ENCODE measurements around the gene UBTD2. TPM values are rescaled to one million over a fixed set of nuclear protein-coding genes. Genes with fewer than 3 reads are reported as not detected.

The UBTD2 gene
- total and polyA plus RNA-seq, 10 of the 15 experiments (the other 5 are each of a cell fraction or from before 2014, with no cell fraction given) = 7.7 to 30.5 (median 19.4) TPM

DNA sequence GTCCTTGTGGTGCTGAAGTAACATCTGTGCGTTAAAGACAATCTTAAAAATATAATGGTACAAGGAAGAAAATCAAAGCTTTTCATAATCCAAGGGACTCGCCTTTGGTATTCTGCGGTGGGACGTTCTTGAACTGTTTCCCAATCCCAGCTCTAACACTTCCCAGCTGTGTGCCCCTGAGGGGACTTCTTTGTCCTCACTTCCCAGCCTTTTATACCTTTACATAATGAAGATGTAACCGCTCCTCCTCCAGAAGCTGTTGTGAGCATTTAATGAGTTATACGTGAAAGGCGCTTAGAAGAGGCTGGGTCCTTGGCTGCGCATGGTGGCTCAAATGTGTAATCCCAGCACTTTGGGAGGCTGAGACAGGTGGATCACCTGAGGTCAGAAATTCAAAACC is 112.4 kb downstream of the UBTD2 start (continued):
- TF ChIP-seq, protein P1, sequence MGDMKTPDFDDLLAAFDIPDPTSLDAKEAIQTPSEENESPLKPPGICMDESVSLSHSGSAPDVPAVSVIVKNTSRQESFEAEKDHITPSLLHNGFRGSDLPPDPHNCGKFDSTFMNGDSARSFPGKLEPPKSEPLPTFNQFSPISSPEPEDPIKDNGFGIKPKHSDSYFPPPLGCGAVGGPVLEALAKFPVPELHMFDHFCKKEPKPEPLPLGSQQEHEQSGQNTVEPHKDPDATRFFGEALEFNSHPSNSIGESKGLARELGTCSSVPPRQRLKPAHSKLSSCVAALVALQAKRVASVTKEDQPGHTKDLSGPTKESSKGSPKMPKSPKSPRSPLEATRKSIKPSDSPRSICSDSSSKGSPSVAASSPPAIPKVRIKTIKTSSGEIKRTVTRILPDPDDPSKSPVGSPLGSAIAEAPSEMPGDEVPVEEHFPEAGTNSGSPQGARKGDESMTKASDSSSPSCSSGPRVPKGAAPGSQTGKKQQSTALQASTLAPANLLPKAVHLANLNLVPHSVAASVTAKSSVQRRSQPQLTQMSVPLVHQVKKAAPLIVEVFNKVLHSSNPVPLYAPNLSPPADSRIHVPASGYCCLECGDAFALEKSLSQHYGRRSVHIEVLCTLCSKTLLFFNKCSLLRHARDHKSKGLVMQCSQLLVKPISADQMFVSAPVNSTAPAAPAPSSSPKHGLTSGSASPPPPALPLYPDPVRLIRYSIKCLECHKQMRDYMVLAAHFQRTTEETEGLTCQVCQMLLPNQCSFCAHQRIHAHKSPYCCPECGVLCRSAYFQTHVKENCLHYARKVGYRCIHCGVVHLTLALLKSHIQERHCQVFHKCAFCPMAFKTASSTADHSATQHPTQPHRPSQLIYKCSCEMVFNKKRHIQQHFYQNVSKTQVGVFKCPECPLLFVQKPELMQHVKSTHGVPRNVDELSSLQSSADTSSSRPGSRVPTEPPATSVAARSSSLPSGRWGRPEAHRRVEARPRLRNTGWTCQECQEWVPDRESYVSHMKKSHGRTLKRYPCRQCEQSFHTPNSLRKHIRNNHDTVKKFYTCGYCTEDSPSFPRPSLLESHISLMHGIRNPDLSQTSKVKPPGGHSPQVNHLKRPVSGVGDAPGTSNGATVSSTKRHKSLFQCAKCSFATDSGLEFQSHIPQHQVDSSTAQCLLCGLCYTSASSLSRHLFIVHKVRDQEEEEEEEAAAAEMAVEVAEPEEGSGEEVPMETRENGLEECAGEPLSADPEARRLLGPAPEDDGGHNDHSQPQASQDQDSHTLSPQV (IDR thresholded peaks at IDR 0.05) = no peak
- TF ChIP-seq BHLHE40 (IDR thresholded peaks at IDR 0.05; ENCODE audit: borderline replicate concordance in 1 of 2, low read depth in 2 of 2, low read length in 1 of 2) (no peak), POLR2A (IDR thresholded peaks at IDR 0.05; ENCODE audit: low read depth, low read length) (no peak), EED (IDR thresholded peaks at IDR 0.05; ENCODE audit: low read depth) (no peak)

DNA sequence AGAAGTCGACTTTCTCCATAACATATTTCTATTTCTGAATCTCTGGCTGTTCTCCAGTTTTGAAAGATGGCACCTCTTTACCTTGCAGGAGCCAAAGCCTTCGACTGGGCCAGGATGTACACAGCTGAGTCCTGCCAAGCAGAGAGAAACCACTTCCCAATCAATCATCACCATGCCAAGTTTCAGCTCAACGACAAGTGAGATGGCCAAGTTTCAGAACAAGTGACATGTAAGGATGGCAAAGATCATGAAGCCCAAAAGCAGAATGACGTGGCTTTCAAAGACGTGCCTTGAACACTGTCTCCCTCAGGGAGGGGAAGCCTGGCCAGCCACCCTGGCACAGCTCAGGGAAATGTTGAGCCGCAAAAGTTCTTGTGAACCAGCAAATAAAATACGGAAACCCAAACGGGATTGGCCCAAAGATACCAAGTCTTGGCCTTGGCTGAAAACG is 113.3 kb downstream of the UBTD2 start:
- ChIA-PET CTCF (interaction anchor here (0.6 kb wide), 1 partner anchor 100 kb away, joined by 3 read pairs; no protein-coding TSS in a partner anchor), RAD21 (ENCODE audit: unreplicated experiment) (interaction anchor here (9.9 kb wide), 1 partner anchor 16 kb away, joined by 158 read pairs; the partner anchor contains the start of gene STK10), SMC1A (ENCODE audit: uncharacterized antibody, unreplicated experiment) (interaction anchor here (0.7 to 1.9 kb wide), 3 partner anchors 16 to 19 kb away, joined by 3 to 6 read pairs (median 5); no protein-coding TSS in a partner anchor), POLR2A (interaction anchor here (0.6 to 1.5 kb wide), 2 partner anchors 8 to 99 kb away, joined by 3 to 5 read pairs; no protein-coding TSS in a partner anchor)
- Histone ChIP-seq H4K20me1 (ENCODE audit: control insufficient read depth, insufficient read depth) (peaks cover 11% of the 10 kb centered on the region), H3K4me1 (ENCODE audit: control insufficient read depth, insufficient read depth, low read length) (peaks cover 41% of the 10 kb centered on the region), H3K9me3 (replicated peaks; ENCODE audit: control insufficient read depth, insufficient read depth, low read length) (no peaks in the 10 kb centered on the region; the same call in 2 of the 3 replicates), H3K4me2 (ENCODE audit: control insufficient read depth, insufficient read depth) (no peak overlapping the region), H3K79me2 (ENCODE audit: control insufficient read depth, insufficient read depth, low read length) (peaks cover 91% of the 10 kb centered on the region), H2AFZ (ENCODE audit: control insufficient read depth, low read depth, low read length) (no peak overlapping the region), H3K27me3 (replicated peaks in 1 of 2; ENCODE audit: control insufficient read depth in 2 of 2, insufficient read depth in 2 of 2, low read length in 1 of 2) (no peaks in the 10 kb centered on the region), H3K4me3 (no peak overlapping the region), H3K27ac (ENCODE audit: control insufficient read depth, insufficient read depth) (no peak overlapping the region), H3K9ac (ENCODE audit: control insufficient read depth, insufficient read depth, low read length) (no peak overlapping the region), H3K36me3 (ENCODE audit: control insufficient read depth in 2 of 2, insufficient read depth in 2 of 2, low read length in 1 of 2) (peaks cover 18 to 23% of the 10 kb centered on the region in 2 experiments; a peak in 3 of 4 replicates)
- DNase-seq (ENCODE audit: low read depth, low spot score) (no peak), ATAC-seq (no peak), FAIRE-seq (no peak)
- BruUV-seq (replicated peaks) = no TSS peak
- in situ Hi-C loops (cut with MboI) = no loop called here
- TF ChIP-seq, protein P2, sequence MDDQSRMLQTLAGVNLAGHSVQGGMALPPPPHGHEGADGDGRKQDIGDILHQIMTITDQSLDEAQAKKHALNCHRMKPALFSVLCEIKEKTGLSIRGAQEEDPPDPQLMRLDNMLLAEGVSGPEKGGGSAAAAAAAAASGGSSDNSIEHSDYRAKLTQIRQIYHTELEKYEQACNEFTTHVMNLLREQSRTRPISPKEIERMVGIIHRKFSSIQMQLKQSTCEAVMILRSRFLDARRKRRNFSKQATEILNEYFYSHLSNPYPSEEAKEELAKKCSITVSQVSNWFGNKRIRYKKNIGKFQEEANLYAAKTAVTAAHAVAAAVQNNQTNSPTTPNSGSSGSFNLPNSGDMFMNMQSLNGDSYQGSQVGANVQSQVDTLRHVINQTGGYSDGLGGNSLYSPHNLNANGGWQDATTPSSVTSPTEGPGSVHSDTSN (IDR thresholded peaks at IDR 0.05; ENCODE audit: insufficient replicate concordance, low read depth, low read length) = peak; percentile 57
- TF ChIP-seq, protein P3, sequence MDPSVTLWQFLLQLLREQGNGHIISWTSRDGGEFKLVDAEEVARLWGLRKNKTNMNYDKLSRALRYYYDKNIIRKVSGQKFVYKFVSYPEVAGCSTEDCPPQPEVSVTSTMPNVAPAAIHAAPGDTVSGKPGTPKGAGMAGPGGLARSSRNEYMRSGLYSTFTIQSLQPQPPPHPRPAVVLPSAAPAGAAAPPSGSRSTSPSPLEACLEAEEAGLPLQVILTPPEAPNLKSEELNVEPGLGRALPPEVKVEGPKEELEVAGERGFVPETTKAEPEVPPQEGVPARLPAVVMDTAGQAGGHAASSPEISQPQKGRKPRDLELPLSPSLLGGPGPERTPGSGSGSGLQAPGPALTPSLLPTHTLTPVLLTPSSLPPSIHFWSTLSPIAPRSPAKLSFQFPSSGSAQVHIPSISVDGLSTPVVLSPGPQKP (IDR thresholded peaks at IDR 0.05; ENCODE audit: low read depth, low read length) = no peak
- WGBS (ENCODE audit: insufficient coverage, insufficient replicate concordance, low lambda C conversion rate, missing lambda C conversion rate) = 80% methylated on average over 9 of the region's 9 CpGs
- intact Hi-C loops (cut with micrococcal nuclease; ENCODE audit: unreplicated experiment) = no loop called here
